K562 (cell line): Measurements from ENCODE around the gene TREH. TPM values are rescaled to one million over a fixed set of nuclear protein-coding genes. Genes with fewer than 3 reads are reported as not detected.

Source experiments
- ATAC-seq: fragments of 200-7000 bp; cut with Tn5 transposase; 3 replicates; pipeline ENCODE4 v1.9.1; 2020; ENCODE audit warnings: moderate library complexity
- BruUV-seq: library from RNA; stranded (reverse); fragments of 400-500 nt; replicated peaks from 2 replicates; lab custom pipeline; 2021; lab: Mats Ljungman, UMichigan
- CTCF ChIA-PET: fragments of 300-600 bp; formaldehyde crosslinking; extraction: SDS; loops from one replicate; lab custom pipeline; 2021; ENCODE audit warnings: low intra/inter-chr PET ratio; lab: Yijun Ruan, JAX
- POLR2A ChIA-PET: fragments of 300-600, 350-650 bp; sonication (Branson Sonifier 250); formaldehyde crosslinking; extraction: SDS; loops from one replicate; lab custom pipeline; 2021; ENCODE audit warnings: antibody characterized with exemption, inconsistent platforms; lab: Yijun Ruan, JAX
- DNase-seq, 4 experiments: peaks; one replicate each; pipeline versions ENCODE4 v3.0.0 to v3.0.0-alpha.2; 2011 to 2018; ENCODE audit warnings: low spot score in 3 of 4, mixed read lengths in 3 of 4; ENCODE audit errors: extremely low read depth in 1 of 4
- FAIRE-seq: peaks from 2 replicates; lab custom pipeline; 2011; peaks lifted over from hg19 to GRCh38; lab: Jason Lieb, UNC
- H2AFZ ChIP-seq: 2 replicates; pipeline ENCODE4 v1.6.0; 2011; ENCODE audit warnings: low read depth, low read length, control low read depth, inconsistent platforms
- H3K27ac ChIP-seq: fragments of 200-600 bp; 3 replicates; pipeline ENCODE4 v1.8.0; 2011; ENCODE audit warnings: low read depth, mild to moderate bottlenecking, control low read depth, inconsistent platforms, low read length, moderate library complexity, mixed read lengths; ENCODE audit errors: extremely low read depth
- H3K27me3 ChIP-seq, 2 experiments: fragments of 300-600 bp in 1 of 2; 2 replicates in 1 of 2; 3 replicates in 1 of 2; pipeline versions ENCODE4 v1.6.0 to v1.8.0; 2011; ENCODE audit warnings: inconsistent platforms in 2 of 2, low read length in 2 of 2, mild to moderate bottlenecking in 1 of 2, mixed read lengths in 1 of 2, moderate library complexity in 1 of 2; ENCODE audit not compliant: control insufficient read depth in 2 of 2, insufficient read depth in 2 of 2
- H3K36me3 ChIP-seq: fragments of 300-600 bp; 3 replicates; pipeline ENCODE4 v1.8.0; 2011; ENCODE audit warnings: mild to moderate bottlenecking, low read length, inconsistent platforms; ENCODE audit not compliant: control insufficient read depth, insufficient read depth
- H3K4me1 ChIP-seq, 2 experiments: fragments of 200-600 bp in 1 of 2; replicated peaks in 1 of 2; 2 replicates in 1 of 2; 3 replicates in 1 of 2; pipeline versions ENCODE4 v1.5.1 to v1.8.0; 2011; ENCODE audit warnings: inconsistent platforms in 2 of 2, low read length in 2 of 2, mild to moderate bottlenecking in 1 of 2, mixed read lengths in 1 of 2, moderate library complexity in 1 of 2; ENCODE audit not compliant: control insufficient read depth in 2 of 2, insufficient read depth in 2 of 2
- H3K4me2 ChIP-seq: 2 replicates; pipeline ENCODE4 v1.6.1; 2011; ENCODE audit warnings: low read length, control low read depth, inconsistent platforms, mixed read lengths; ENCODE audit not compliant: insufficient read depth
- H3K4me3 ChIP-seq: fragments of 200-600 bp; sonication (generic), shearing (Covaris generic); 2 replicates; pipeline ENCODE4 v1.5.1; 2016; ENCODE audit warnings: control low read depth, inconsistent platforms
- H3K79me2 ChIP-seq: fragments of 200-600 bp; 3 replicates; pipeline ENCODE4 v1.8.0; 2011; ENCODE audit warnings: low read length, inconsistent platforms; ENCODE audit not compliant: control insufficient read depth, insufficient read depth
- H3K9ac ChIP-seq, 2 experiments: 2 replicates each; pipeline versions ENCODE4 v1.6.0 to v1.6.1; 2011; ENCODE audit warnings: low read depth in 2 of 2, low read length in 2 of 2, control low read depth in 1 of 2, inconsistent platforms in 1 of 2, mild to moderate bottlenecking in 1 of 2, mixed read lengths in 1 of 2; ENCODE audit not compliant: insufficient read depth in 1 of 2
- H3K9me1 ChIP-seq: one replicate; pipeline ENCODE4 v1.6.0; 2011; ENCODE audit warnings: inconsistent platforms, mild to moderate bottlenecking, low read length, moderate library complexity; ENCODE audit not compliant: control insufficient read depth, insufficient read depth
- H3K9me3 ChIP-seq: replicated peaks from 2 replicates; pipeline ENCODE4 v1.5.1; 2011; ENCODE audit warnings: low read depth, low read length, inconsistent platforms; ENCODE audit not compliant: control insufficient read depth, insufficient read depth
- H4K20me1 ChIP-seq: replicated peaks from 2 replicates; pipeline ENCODE4 v1.6.1; 2011; ENCODE audit warnings: low read length, inconsistent platforms, mixed read lengths; ENCODE audit not compliant: control insufficient read depth, insufficient read depth
- CCNT2 ChIP-seq: IDR thresholded peaks from 2 replicates; pipeline ENCODE4 v1.6.1; 2011; ENCODE audit warnings: borderline replicate concordance, low read depth, mild to moderate bottlenecking, moderate library complexity, mixed read lengths, low read length; ENCODE audit not compliant: insufficient read length; ENCODE audit errors: extremely low read depth
- NR2C1 ChIP-seq, 2 experiments: fragments of 450-650 bp; IDR thresholded peaks; 2 replicates each; pipeline ENCODE4 v1.6.1; 2017; ENCODE audit warnings: mild to moderate bottlenecking in 2 of 2, antibody characterized with exemption in 1 of 2, inconsistent platforms in 1 of 2, missing compliant biosample characterization in 1 of 2, missing genetic modification characterization in 1 of 2
- PHB2 ChIP-seq: fragments of 450-650 bp; IDR thresholded peaks from 2 replicates; pipeline ENCODE4 v1.6.1; 2017; ENCODE audit warnings: low read depth
- PYGO2 ChIP-seq: fragments of 450-650 bp; IDR thresholded peaks from 2 replicates; pipeline ENCODE4 v1.6.1; 2016; ENCODE audit warnings: mild to moderate bottlenecking, missing genetic modification characterization, moderate library complexity, missing compliant biosample characterization
- RB1 ChIP-seq: fragments of 450-650 bp; IDR thresholded peaks from 2 replicates; pipeline ENCODE4 v1.6.1; 2017; ENCODE audit warnings: low read depth, mild to moderate bottlenecking
- WGBS: fragments of 100-300 bp; shearing (Covaris generic); methylation state at CpG from one replicate; pipeline ENCODE4 v1.1.6; 2016; ENCODE audit warnings: low coverage, mixed read lengths; ENCODE audit not compliant: insufficient coverage; ENCODE audit errors: missing lambda C conversion rate; 5-methylcytosine and 5-hydroxymethylcytosine counted together
- in situ Hi-C: fragments of 300-500 bp; cut with MboI; formaldehyde crosslinking; loops from 4 replicates; pipeline ENCODE4 v1.15.0; 2018; ENCODE audit warnings: inconsistent platforms, mixed read lengths
- intact Hi-C: fragments of 100-400 bp; cut with micrococcal nuclease; formaldehyde crosslinking; loops from 2 replicates; pipeline ENCODE4 v1.14.2; 2022
- polyA plus RNA-seq, 8 experiments: library from polyadenylated mRNA; depleted of rRNA in 4 of 8; stranded (reverse) in 5 of 8; unstranded in 3 of 8; fragments of >200 nt; fragmentation: Nextera tagmentation in 2 of 8; fragmentation: Illumina TruSeq in 1 of 8; extraction: Ambion mirVana in 2 of 8; extraction: Trizol in 1 of 8; gene quantifications; 2 replicates each; pipeline versions ENCODE4 v1.2.1 to v1.2.3, GENCODE V29; 2011 to 2014; ENCODE audit warnings: inconsistent platforms in 1 of 8, missing spikeins in 1 of 8
- total RNA-seq, 7 experiments: library from RNA; depleted of rRNA in 6 of 7; stranded (reverse); fragments of >200 nt in 6 of 7; fragmentation: Illumina TruSeq in 2 of 7; extraction: Trizol in 2 of 7; gene quantifications; 2 replicates each; pipeline versions ENCODE4 v1.2.1 to v1.2.3, GENCODE V29; 2011 to 2021; ENCODE audit warnings: low replicate concordance in 1 of 7
- TF ChIP-seq, protein P1 (sequence below): fragments of 450-650 bp; formaldehyde crosslinking; IDR thresholded peaks from 2 replicates; pipeline ENCODE4 v1.4.0; 2020; ENCODE audit warnings: mild to moderate bottlenecking
- TF ChIP-seq, protein P2 (sequence below): fragments of 250-450 bp; sonication (Bioruptor Pico); IDR thresholded peaks from 2 replicates; pipeline ENCODE4 v1.5.0; 2021; ENCODE audit warnings: mild to moderate bottlenecking, moderate library complexity
- TF ChIP-seq, protein P3 (sequence below): fragments of 450-650 bp; IDR thresholded peaks from 2 replicates; pipeline ENCODE4 v1.6.1; 2016; ENCODE audit warnings: antibody characterized with exemption
- TF ChIP-seq, protein P4 (sequence below): sonication (generic); formaldehyde crosslinking; IDR thresholded peaks from 2 replicates; pipeline ENCODE4 v1.8.0; 2023; ENCODE audit warnings: mild to moderate bottlenecking, missing genetic modification reagents

Gene TREH
- total and polyA plus RNA-seq, 9 of the 15 experiments (the other 6 are each of a cell fraction or from before 2014, with no cell fraction given), result 0.09 to 0.20 (median 0.11) TPM; not detected in 6

DNA sequence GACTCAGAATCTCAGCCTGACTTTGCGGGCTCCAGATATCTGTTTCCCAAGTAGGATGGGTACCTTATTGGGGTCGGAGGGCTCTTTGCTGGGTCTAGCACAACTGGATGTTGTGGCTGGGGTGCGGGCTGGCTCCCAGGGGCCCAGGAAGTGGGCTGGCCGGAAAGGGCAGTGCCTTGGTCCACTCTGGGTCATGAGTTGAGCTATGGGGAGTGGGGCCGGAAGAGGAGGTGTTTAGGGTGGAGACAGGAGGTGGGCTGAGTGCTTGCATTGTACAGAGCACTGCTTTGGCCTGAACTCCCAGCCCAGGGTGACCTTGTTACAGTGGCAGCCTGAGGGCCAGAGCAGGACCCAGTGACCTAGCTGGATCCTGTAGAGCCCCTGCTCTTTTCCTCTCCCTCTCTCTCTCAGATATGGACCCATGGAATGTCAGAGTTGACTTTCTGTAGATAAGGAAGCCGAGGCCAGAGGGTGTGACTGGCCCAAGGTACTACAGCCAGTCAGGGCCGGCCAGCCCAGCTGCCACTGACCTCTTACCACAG lies 58.9 kb downstream of the TREH start:
- DNase-seq (peak in 3 of 4 experiments; percentile 27 to 80 (median 76)), FAIRE-seq (peak; percentile 85), ATAC-seq (peak; percentile 81)
- H3K79me2 ChIP-seq, result peaks cover 13% of the 10 kb centered on the region
- WGBS, result 31% methylated on average over 7 of the region's 7 CpGs
- intact Hi-C loops, result no loop called here
- ChIA-PET CTCF (interaction anchor here (0.6 kb wide), 1 partner anchor 67 kb away, joined by 3 read pairs; no protein-coding TSS in a partner anchor), POLR2A (interaction anchor here (0.8 to 3.7 kb wide), 6 partner anchors 12 to 632 kb away, joined by 3 to 21 read pairs (median 4); partner anchors contain the start of gene PHLDB1)
- peak overlapping the region; percentile 60 for H3K4me3 ChIP-seq
- no TSS peak for BruUV-seq
- no peaks in the 10 kb centered on the region for H3K9me1 ChIP-seq
- in situ Hi-C loops, result no loop called here
- H3K9me3 ChIP-seq, result no peaks in the 10 kb centered on the region
- H4K20me1 ChIP-seq, result no peaks in the 10 kb centered on the region
- peak overlapping the region; percentile 85 for H2AFZ ChIP-seq
- peaks cover 20% of the 10 kb centered on the region for H3K36me3 ChIP-seq
- H3K4me1 ChIP-seq, result peaks cover 28 to 40% of the 10 kb centered on the region in 2 experiments
- H3K27ac ChIP-seq, result peak overlapping the region; percentile 70
- H3K27me3 ChIP-seq, result no peaks in the 10 kb centered on the region
- peak overlapping the region; percentile 91 for H3K4me2 ChIP-seq
- H3K9ac ChIP-seq, result peak overlapping the region; percentile 66 to 94
- TF ChIP-seq PYGO2 (tag) (peak; percentile 11; the same call in 1 of the 2 replicates), RB1 (no peak), CCNT2 (peak; percentile 1), PHB2 (no peak), NR2C1 (IDR thresholded peaks at IDR 0.05) (peak; percentile 55; the same call in 1 of the 2 replicates), NR2C1 (tag; IDR thresholded peaks at IDR 0.05) (peak; percentile 66)
- TF ChIP-seq, protein P1, sequence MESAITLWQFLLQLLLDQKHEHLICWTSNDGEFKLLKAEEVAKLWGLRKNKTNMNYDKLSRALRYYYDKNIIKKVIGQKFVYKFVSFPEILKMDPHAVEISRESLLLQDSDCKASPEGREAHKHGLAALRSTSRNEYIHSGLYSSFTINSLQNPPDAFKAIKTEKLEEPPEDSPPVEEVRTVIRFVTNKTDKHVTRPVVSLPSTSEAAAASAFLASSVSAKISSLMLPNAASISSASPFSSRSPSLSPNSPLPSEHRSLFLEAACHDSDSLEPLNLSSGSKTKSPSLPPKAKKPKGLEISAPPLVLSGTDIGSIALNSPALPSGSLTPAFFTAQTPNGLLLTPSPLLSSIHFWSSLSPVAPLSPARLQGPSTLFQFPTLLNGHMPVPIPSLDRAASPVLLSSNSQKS (CRISPR knock-in tag), result no peak
- TF ChIP-seq, protein P2, sequence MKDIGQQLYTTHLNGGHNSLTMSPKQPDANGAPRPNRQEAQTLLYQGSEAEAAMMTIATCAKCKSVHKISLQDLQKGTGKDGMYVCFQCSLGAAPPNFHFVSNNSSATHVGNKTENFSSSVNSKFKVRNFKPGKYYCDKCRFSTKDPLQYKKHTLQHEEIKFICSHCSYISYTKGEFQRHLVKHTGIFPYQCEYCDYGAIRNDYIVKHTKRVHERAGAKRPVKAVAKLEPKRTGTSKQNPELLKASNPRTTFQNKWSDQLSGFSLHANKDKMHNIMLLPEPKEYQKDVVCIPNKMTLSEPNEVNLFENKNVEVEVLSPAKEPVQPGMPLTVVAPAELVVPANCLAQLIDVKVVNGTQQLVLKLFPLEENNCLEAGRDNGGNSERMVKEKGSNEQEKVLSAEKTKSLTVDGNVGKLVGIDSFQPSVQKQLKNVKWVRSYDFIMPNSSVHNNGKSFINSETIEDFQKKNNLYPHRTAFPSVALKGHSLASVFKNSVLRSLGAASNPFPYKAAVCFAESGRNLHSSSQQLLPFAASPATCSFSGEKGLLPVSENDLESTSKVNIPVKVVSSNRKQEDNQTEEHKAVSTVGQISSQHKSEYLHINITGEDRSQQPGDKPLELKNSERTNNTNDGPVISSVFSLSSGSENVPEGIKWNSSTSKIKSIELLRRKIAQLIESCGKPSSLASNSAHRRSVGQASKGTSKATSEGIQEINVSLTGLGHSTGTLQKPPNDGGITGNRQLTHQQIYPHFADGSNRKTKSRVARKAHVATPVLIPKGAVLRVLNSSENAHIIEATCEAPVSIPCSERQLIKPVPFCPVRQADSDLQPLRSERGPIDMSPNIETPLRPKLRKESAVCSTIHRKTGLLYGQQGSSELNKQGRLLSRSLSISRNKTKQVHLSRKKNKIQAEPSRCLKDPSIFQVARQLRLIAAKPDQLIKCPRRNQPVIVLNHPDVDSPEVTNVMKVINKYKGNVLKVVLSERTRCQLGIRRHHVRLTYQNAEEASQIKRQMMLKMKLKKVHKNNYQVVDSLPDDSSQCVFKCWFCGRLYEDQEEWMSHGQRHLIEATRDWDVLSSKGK (CRISPR knock-in tag), result no peak
- TF ChIP-seq, protein P3, sequence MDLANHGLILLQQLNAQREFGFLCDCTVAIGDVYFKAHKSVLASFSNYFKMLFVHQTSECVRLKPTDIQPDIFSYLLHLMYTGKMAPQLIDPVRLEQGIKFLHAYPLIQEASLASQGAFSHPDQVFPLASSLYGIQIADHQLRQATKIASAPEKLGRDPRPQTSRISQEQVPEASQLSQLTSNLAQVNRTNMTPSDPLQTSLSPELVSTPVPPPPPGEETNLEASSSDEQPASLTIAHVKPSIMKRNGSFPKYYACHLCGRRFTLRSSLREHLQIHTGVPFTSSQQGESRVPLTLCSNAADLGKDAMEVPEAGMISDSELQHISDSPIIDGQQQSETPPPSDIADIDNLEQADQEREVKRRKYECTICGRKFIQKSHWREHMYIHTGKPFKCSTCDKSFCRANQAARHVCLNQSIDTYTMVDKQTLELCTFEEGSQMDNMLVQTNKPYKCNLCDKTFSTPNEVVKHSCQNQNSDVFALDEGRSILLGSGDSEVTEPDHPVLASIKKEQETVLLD, result no peak
- TF ChIP-seq, protein P4, sequence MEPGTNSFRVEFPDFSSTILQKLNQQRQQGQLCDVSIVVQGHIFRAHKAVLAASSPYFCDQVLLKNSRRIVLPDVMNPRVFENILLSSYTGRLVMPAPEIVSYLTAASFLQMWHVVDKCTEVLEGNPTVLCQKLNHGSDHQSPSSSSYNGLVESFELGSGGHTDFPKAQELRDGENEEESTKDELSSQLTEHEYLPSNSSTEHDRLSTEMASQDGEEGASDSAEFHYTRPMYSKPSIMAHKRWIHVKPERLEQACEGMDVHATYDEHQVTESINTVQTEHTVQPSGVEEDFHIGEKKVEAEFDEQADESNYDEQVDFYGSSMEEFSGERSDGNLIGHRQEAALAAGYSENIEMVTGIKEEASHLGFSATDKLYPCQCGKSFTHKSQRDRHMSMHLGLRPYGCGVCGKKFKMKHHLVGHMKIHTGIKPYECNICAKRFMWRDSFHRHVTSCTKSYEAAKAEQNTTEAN (CRISPR knock-in tag), result no peak
